Measurements from ENCODE around the gene ERRFI1.

ERRFI1 gene

DNA sequence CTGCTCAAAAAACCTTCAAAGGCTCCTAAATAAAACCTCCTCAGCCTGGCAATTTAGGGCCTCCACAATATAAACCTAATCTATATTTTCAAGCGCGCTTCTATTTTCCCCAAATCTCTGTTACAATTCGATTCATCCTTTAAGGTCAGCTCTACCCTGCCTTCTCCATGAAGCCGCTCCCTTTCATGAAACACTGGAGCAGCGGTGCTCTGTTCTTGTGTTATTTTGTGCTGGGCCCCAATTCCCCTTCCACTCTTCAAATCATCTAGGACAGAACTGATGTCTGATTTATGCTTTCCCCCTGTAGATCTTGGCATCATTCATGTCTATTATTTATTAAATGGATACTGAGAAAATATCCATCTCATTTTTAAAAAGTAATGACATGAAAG, 6.9 kb downstream of the ERRFI1 start:
- DNase-seq (ENCODE audit: low read depth, low spot score): no peak

DNA sequence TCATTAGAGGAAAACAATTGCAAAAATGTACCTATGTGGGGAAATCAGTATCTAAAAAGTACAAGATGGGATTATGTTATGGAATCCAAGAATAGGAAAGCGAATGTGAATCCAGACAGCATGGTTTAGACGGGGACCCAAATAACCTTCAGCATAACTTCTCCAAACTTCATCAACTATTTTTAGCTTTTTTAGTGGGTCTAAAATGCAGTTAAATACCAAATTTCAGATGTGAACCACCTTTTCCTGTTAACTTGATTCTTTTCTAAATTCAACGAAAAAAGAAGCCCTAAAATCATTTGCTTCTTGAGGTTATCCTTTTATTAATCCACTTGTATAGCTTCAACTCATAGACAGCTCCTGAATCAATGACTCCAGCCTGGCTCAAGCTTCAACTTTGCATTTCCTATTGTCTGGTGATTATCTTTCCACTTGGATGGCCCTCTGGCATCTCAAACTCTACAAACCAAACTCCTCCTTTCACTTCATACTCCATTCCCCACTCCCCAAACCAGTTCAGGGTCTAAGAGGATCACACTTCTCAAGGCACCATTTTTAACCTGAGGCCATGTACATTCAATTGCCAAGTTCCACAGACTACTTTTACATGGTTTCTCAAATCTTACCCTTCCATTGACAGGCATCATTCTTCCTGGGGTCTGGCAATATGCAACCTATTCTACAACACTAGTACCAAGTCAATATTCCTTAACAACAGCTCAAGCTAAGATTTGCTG, 7.4 kb downstream of the ERRFI1 start:
- DNase-seq (ENCODE audit: low read depth, low spot score): no peak

- DNase-seq (ENCODE audit: low read depth, low spot score): no peak
These were observed 8.5 kb downstream of the ERRFI1 start for GRCh38 chr1:8017495-8018197.

DNA sequence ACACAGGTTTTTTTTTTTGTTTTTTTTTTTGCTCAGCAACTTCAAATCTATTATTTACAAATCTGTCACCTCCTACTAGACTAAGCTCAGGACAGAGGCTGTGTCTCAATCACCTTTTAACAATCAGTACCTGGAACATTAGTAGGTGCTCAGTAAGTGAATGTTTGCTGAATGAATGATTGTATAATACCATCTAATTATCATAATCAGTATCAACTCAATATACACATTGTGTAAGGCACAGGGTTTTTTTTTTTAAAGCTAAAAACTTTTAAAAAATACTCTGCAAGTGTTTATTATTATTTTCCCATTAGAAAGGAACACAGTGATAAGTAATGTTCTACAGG, 9.2 kb downstream of the ERRFI1 start:
- no peak for DNase-seq (ENCODE audit: low read depth, low spot score)

- no peak for DNase-seq (ENCODE audit: low read depth, low spot score)
These were observed 9.8 kb downstream of the ERRFI1 start for GRCh38 chr1:8016210-8016894.

GRCh38 chr1:8015809-8016165, 10.3 kb downstream of the ERRFI1 start:
- no peak for DNase-seq (ENCODE audit: low read depth, low spot score)

- DNase-seq (ENCODE audit: low read depth, low spot score): peak; percentile 33
These were observed 10.9 kb downstream of the ERRFI1 start for GRCh38 chr1:8015036-8015808.

DNA sequence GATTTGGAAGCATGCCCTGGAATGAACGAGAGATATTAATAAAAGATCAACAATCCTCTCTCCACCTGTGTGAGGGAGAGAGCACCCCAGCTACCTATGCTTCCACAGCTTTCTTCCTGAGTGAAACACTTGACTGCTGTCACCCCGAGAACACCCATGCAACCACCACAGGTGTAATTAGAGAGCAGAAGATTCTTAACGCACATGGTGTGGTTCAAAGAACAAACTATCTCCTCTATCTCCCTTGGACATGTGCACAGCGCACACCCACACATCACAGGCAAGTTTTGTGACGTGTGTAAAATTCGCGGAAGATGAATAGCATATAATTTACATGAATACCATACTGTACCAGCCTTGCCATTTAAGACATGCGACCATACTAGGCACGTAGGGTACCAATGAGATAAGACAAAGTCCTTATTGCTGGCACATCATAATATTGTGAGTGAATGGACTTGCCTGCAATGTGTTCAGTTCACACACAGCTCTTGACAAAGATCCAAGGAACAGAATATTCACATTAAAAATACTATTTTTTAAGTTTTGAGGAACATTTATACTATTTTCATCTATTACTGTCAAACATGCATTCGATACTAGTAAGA, 11.6 kb downstream of the ERRFI1 start:
- no peak for DNase-seq (ENCODE audit: low read depth, low spot score)

- no peak for DNase-seq (ENCODE audit: low read depth, low spot score)
These were observed 12.3 kb downstream of the ERRFI1 start for GRCh38 chr1:8013800-8014199.

DNA sequence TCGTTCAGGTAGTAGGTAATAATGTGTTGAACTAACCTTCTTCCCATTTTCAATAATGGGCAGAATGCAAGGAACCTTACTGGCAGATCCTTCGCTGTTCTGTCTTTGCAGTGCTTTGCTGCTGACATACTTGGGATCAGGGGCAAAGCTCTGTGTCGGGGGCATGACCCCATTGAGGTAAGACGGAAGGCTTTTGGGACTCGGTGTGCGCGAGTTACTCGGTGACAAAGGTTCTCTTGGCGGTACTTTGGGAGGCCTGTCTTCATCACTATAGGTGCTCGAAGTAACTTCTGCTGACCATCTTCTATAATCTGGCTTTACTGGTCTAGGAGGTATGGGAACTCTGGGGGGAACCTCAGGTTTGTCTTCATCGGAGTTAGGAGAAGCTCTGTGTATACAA, 12.7 kb downstream of the ERRFI1 start:
- DNase-seq (ENCODE audit: low read depth, low spot score): no peak

- no peak for DNase-seq (ENCODE audit: low read depth, low spot score)
These were observed 13.2 kb downstream of the ERRFI1 start for GRCh38 chr1:8012955-8013354.

DNA sequence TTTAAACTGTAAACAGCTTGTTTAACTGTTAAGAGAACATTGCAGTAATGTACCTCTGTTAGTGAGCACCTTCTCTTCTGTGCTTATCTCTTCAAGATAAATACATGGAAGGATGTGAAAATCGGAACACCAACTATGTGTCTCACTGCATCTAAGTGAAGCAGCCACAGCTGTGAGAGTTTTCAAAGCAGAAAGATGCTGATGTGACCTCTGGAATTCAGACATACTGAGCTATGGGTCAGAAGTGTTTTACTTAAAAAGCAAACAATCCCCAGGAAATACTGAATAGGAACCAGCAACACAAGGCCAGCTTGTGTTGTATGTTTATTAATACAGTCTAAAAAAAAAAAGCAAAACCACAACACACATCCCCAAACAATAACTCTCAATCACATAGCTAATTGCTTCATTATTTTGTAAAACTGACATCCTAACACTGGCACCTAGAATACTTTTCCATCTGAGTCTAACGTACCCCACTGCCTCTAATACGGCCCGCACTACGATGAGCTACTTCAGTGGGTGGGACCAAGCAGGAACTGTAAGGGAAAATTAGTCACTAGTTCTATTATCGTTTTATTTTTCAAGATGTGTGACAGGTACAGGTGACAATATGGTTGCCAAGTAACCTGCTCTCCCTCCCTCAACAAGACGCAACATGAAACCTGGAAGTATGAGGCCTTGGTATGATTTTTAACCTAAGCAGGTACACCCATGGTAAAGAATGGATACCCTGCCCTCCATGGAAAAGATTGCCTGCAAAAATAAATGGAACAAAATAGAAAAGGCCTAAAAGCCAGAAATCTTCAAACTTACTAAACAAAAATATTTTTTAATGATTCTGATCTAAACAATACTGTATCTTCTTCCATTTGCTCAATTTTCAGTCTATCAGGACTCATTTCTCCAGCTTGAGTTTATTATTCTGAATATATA, 13.9 kb downstream of the ERRFI1 start:
- no peak for DNase-seq (ENCODE audit: low read depth, low spot score)

- DNase-seq (ENCODE audit: low read depth, low spot score): no peak
These were observed 15.1 kb downstream of the ERRFI1 start for GRCh38 chr1:8011016-8011415.

DNA sequence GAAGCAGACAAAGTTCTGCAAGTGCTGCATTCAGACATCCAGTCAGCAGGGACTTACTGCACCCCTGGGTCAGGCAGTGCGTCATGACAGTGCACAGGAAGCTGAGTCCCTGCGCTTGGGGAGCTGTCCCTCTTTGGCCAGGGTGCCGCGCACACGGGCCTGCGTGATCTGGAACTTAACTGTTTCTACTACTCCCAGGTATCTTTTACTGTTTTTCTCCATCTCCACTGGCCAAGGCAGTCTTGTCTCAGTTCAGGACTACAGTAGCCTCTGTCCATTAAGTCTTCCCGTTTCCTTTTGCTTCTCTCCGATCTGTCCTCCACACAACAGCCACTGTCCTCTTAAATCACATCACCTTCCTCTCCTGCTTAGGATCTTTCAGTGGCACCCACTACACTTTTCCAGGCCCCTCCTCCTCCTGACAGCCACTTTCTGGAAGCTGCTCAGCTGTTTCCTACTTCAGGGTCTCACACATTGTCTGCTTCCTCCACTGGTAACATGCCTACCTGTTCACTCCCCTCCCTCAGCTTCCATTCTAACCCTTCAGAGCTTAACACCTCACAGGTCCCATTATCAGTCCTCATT, 15.9 kb downstream of the ERRFI1 start:
- no peak for DNase-seq (ENCODE audit: low read depth, low spot score)

DNA sequence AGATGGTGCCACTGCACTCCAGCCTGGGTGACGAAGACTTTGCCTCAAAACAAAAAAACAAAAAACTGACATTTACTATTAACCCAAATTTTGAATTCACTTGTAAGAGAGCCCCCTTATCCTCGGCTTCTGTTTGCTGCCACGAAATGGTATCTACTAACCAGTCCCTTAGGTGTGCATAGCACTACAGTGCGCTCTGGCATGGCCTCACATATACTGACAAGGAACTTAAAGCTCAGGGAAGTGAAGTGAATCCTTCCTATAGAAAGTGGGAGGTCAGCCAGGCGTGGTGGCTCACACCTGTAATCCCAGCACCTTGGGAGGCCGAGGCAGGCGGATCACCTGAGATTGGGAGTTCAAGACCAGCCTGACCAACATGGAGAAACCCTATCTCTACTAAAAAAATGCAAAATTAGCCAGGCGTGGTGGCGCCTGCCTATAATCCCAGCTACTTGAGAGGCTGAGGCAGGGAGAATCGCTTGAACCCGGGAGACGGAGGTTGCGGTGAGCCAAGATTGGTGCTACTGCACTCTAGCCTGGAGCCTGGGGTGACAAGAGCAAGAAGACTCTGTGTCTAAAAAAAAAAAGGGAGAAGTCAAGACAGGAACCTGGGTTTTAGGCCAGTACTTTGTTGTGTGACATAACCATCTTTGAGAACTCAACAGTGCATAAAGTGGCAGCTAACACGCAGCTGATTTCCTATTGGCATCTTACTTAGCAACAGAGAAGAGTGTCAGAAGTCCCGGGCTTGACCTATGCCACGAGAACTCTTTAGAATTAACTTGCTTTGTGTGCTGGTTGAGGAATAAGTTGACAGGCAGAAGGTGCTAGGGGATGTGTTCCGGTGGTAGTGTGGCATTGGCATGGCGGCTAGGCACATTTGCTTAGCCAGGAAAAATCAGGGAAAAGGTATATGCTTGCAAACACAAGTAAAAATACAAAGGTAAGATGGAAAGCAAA, 16.8 kb downstream of the ERRFI1 start:
- DNase-seq (ENCODE audit: low read depth, low spot score): no peak

DNA sequence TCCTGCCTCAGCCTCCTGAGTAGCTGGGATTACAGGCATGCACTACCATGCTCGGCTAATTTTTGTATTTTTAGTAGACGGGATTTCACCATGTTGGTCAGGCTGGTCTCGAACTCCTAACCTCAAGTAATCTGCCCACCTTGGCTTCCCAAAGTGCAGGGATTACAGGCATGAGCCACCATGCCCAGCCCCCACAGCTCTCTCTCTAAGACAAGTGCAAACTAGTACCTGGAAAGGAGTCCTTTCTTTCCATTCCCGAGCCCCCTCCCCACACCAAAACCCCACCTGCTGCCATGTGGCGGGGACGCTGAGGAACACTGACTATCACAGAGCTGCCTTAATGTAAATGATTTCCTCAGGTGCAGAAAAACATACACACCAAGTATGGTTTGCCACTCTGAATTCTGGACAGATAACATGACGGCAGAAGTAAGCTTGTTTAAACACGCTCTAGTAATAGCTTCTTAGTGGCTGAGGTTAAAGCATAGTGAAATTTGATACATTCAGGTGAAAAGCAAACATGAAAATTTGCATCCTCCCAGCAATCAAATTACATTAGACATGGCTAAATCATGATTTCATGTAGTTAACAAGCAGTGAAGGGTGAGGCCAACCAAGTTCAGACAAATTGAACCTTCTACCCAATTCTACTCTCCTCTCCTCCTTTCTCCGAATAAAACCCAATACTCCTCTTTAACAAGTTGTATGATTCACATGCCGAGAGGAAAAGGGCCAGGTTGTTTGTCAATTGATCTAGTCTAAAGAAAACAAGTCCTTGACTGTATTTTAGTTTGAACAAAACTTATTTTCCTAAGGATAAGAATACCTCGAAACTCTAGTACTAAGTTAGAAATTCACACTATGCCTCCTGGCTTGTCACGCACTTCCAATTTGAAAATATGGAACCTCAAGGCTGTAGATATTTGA, 19.8 kb downstream of the ERRFI1 start:
- DNase-seq (ENCODE audit: low read depth, low spot score): no peak

DNA sequence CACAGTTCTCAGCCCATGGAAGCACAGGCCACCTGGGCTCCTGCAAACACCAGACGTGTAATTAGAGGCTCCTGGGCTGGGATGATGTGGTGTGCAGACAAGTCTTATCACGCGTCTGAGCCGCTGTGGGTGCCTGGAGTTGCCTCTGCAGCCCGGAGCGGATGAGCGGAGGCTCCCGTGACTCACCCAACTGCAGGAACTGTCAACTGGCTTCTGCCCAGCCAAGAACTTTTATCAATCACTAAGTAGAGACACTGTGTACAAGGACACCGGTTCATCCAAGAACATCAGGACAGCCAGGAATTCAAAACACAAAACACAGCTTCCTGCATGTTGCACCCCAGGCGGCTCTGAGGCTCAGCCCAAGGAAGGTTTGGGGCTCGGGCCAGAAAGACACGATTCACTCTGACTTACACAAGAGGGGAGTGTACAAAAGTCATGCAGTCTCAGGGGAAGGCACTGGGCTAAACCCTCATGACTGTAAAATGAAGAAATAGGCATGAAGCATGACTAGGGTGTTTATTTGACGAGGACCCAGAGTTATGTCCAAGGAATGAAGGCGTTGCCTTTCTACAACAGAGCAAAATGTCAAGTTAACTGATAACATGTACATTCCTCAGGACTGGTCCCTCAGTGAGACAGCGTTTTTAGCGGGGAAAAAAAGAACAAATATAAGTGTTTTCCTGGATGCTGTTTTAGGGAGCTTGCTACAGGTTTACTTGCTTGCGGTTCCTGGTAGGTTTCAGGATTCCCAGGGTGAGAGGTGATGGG, 21.1 kb downstream of the ERRFI1 start:
- DNase-seq (ENCODE audit: low read depth, low spot score): no peak

Measured in iPS DF 19.7 (cell line).